ENCODE results near the gene C6. TPM values are rescaled to one million over a fixed set of nuclear protein-coding genes. Genes with fewer than 3 reads are reported as not detected.

The C6 gene
- total RNA-seq, 1 experiment from 2014 or later, result not detected

DNA sequence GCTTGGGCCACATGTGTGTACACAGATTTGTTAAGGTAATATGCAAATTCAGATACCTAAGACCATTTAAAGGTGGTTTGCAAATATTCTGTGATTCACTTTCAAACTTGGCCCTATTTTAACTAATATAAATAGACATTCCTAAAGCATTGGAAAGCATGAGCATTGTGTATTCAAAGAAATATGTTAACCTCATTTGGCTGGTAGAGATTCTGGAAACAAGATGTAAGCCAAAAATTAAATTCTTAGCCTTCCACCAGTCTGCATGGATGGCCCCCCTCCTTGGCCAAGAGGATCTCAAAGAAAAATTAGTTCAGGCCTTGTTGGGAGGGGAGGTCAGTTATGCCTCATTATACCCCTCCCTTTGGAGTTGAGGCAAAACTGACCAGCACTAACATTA is 38.7 kb upstream of the C6 start:
- Histone ChIP-seq H3K9me3 (peaks cover 8% of the 10 kb centered on the region; the same call in 1 of the 2 replicates), H3K36me3 (ENCODE audit: control insufficient read depth, insufficient read depth, low read length) (no peaks in the 10 kb centered on the region), H3K4me3 (ENCODE audit: low read depth, low read length) (no peak overlapping the region), H3K27me3 (replicated peaks; ENCODE audit: control insufficient read depth, insufficient read depth, low read length) (no peaks in the 10 kb centered on the region), H3K4me1 (no peaks in the 10 kb centered on the region)
- DNase-seq, result no peak
- BruUV-seq (replicated peaks), result no TSS peak
- intact Hi-C loops (cut with micrococcal nuclease; ENCODE audit: unreplicated experiment), result no loop called here
- TF ChIP-seq, protein P1, sequence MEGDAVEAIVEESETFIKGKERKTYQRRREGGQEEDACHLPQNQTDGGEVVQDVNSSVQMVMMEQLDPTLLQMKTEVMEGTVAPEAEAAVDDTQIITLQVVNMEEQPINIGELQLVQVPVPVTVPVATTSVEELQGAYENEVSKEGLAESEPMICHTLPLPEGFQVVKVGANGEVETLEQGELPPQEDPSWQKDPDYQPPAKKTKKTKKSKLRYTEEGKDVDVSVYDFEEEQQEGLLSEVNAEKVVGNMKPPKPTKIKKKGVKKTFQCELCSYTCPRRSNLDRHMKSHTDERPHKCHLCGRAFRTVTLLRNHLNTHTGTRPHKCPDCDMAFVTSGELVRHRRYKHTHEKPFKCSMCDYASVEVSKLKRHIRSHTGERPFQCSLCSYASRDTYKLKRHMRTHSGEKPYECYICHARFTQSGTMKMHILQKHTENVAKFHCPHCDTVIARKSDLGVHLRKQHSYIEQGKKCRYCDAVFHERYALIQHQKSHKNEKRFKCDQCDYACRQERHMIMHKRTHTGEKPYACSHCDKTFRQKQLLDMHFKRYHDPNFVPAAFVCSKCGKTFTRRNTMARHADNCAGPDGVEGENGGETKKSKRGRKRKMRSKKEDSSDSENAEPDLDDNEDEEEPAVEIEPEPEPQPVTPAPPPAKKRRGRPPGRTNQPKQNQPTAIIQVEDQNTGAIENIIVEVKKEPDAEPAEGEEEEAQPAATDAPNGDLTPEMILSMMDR (IDR thresholded peaks at IDR 0.05; ENCODE audit: insufficient read depth in 1 of 2, low read depth in 1 of 2, low read length in 1 of 2, severe bottlenecking in 1 of 2, unreplicated experiment in 1 of 2), result no peak
- H3K27ac Mint-ChIP-seq (ENCODE audit: unreplicated experiment), result no peak overlapping the region
- ChIA-PET POLR2A (no interaction called here), CTCF (no interaction called here)
- no peaks in the 10 kb centered on the region for H3K4me1 Mint-ChIP-seq (ENCODE audit: low read depth, unreplicated experiment)
- H3K4me3 Mint-ChIP-seq (ENCODE audit: unreplicated experiment), result no peak overlapping the region
- peaks cover 7% of the 10 kb centered on the region for H3K9me3 Mint-ChIP-seq (ENCODE audit: unreplicated experiment)
- H3K27me3 Mint-ChIP-seq (ENCODE audit: insufficient read depth, unreplicated experiment), result no peaks in the 10 kb centered on the region
- H3K36me3 Mint-ChIP-seq (ENCODE audit: insufficient read depth, unreplicated experiment), result no peaks in the 10 kb centered on the region

GRCh38 chr5:41250351-41250987 is 37.1 kb upstream of the C6 start:
- ChIA-PET CTCF (no interaction called here), POLR2A (no interaction called here)
- BruUV-seq (replicated peaks), result no TSS peak
- H3K27me3 ChIP-seq (replicated peaks; ENCODE audit: control insufficient read depth, insufficient read depth, low read length), result no peaks in the 10 kb centered on the region
- H3K9me3 ChIP-seq, result peaks cover 8% of the 10 kb centered on the region; the same call in 1 of the 2 replicates
- Mint-ChIP-seq H3K27me3 (ENCODE audit: insufficient read depth, unreplicated experiment) (no peaks in the 10 kb centered on the region), H3K36me3 (ENCODE audit: insufficient read depth, unreplicated experiment) (no peaks in the 10 kb centered on the region), H3K27ac (ENCODE audit: unreplicated experiment) (no peak overlapping the region), H3K9me3 (ENCODE audit: unreplicated experiment) (peaks cover 7% of the 10 kb centered on the region), H3K4me3 (ENCODE audit: unreplicated experiment) (no peak overlapping the region), H3K4me1 (ENCODE audit: low read depth, unreplicated experiment) (no peaks in the 10 kb centered on the region)
- H3K4me3 ChIP-seq (ENCODE audit: low read depth, low read length), result no peak overlapping the region
- no peaks in the 10 kb centered on the region for H3K4me1 ChIP-seq
- intact Hi-C loops (cut with micrococcal nuclease; ENCODE audit: unreplicated experiment), result no loop called here
- TF ChIP-seq, protein P1 (IDR thresholded peaks at IDR 0.05; ENCODE audit: insufficient read depth in 1 of 2, low read depth in 1 of 2, low read length in 1 of 2, severe bottlenecking in 1 of 2, unreplicated experiment in 1 of 2), result no peak
- no peaks in the 10 kb centered on the region for H3K36me3 ChIP-seq (ENCODE audit: control insufficient read depth, insufficient read depth, low read length)
- DNase-seq, result no peak

DNA sequence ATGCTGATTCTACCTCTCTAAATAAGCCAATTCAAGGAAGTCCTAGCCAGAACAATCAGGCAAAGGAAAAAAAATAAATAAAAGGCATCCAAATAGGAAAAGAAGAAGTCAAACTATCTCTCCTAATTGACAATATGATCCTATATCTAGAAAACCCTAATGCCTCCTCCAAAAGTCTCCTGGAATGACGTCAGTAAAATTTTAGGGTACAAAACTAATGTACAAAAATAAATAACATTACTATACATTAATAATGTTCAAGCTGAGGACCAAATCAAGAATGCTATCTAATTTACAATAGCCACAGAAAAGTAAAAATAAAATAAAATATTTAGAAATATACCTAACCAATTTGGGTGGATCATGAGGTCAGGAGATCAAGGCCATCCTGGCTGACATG is 33.8 kb upstream of the C6 start:
- no peaks in the 10 kb centered on the region for H3K36me3 ChIP-seq (ENCODE audit: control insufficient read depth, insufficient read depth, low read length)
- H3K4me3 ChIP-seq (ENCODE audit: low read depth, low read length), result no peak overlapping the region
- Mint-ChIP-seq H3K36me3 (ENCODE audit: insufficient read depth, unreplicated experiment) (no peaks in the 10 kb centered on the region), H3K27me3 (ENCODE audit: insufficient read depth, unreplicated experiment) (no peaks in the 10 kb centered on the region), H3K27ac (ENCODE audit: unreplicated experiment) (no peak overlapping the region), H3K4me3 (ENCODE audit: unreplicated experiment) (no peak overlapping the region), H3K9me3 (ENCODE audit: unreplicated experiment) (no peaks in the 10 kb centered on the region), H3K4me1 (ENCODE audit: low read depth, unreplicated experiment) (no peaks in the 10 kb centered on the region)
- DNase-seq, result no peak
- TF ChIP-seq, protein P1 (IDR thresholded peaks at IDR 0.05; ENCODE audit: insufficient read depth in 1 of 2, low read depth in 1 of 2, low read length in 1 of 2, severe bottlenecking in 1 of 2, unreplicated experiment in 1 of 2), result no peak
- BruUV-seq (replicated peaks), result no TSS peak
- POLR2A ChIA-PET, result no interaction called here
- intact Hi-C loops (cut with micrococcal nuclease; ENCODE audit: unreplicated experiment), result no loop called here
- CTCF ChIA-PET, result no interaction called here
- H3K27me3 ChIP-seq (replicated peaks; ENCODE audit: control insufficient read depth, insufficient read depth, low read length), result no peaks in the 10 kb centered on the region
- no peaks in the 10 kb centered on the region for H3K4me1 ChIP-seq
- H3K9me3 ChIP-seq, result no peaks in the 10 kb centered on the region

All from Caco-2 (cell line).